Activated CD4-positive, alpha-beta T cell treated with anti-CD3 and anti-CD28 coated beads for 24 hours (primary cell): ENCODE data around the gene MGRN1.

Experiments used
- DNase-seq, 2 donors: peaks; one replicate each; pipeline ENCODE4 v3.0.0-alpha.2; 2020; ENCODE audit warnings: low read depth in 2 of 2

The MGRN1 gene

DNA sequence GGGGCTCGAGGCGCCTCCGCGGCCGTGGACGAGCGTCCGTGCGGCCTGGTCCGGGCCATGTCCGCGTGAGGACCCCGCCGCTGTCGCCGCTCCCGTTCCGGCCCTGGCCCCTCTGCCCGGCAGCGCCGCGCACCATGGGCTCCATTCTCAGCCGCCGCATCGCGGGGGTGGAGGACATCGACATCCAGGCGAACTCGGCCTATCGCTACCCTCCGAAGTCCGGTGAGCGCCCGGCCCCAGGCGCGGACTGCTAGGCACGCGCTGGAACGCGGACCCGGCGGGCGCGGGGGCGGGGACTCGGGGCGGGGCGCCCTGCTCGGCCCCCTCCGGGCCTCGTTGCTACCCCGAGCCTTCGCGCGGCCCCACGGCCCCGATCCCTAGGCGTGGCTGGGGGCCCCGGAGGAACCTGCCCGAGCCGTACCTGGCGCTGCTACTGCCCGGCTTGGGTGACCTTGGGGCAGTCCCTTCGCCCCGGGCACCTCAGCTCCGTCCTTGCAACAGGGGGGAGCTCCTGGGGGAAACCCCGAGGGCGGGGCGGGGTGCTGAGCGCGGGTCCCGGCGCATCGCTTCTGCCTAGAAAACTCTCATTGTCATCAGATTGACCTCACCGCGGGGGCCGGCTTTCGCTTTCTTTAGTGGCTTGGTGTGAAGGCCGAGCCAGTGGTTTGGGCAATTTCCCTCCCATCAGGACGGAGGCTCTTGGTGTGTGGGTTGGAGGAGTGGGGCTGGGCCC, 367 bp downstream of the MGRN1 start:
- DNase-seq = peak; percentile 39 to 70

DNA sequence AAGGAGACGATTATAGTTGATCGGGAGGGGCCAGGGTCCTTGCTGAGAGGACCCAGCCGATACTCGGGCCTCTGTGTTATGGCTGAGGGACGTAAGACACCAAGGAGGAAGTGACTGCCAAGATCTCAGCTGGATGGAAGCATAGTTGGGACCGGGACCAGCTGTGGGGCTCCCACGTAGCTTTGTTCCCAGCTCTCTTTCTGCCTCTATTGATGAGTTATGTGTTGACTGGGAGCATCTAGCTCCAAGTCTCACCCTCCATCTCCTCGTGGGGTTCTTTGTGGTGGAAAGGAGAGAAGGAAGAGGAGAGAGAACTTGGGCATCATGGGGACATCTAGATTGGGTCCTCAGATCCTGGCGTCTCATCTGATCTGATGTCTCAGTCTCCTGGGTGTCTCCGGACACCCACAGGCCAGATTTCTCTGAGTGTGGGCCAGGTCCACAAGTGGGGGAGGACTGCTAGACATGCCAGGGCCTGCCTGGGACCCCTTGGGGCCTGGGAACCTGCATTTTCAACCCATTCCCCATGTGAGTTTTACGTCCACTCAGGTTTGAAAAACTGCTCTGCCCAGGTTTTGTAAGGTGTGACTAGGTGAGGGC, 1.0 kb downstream of the MGRN1 start:
- no peak for DNase-seq

DNA sequence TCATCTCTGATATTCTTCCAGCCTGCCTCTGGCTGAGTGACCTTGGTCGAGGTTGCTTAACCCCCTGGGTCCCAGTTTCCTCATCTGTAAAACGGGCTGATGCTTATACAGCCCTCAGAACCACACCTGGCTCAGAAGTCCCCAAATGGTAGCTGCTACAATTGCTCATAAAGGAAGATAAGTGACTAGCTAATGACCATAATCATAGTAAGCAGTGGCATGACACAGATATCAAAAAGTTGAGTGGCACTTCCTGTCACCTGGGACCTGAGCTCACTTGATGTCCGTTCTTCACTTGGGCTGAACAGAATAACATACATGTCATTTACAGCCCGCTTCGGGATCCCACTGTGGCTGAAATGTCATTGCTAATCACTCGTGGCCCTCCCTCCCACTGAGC, 1.8 kb downstream of the MGRN1 start:
- DNase-seq = no peak

DNA sequence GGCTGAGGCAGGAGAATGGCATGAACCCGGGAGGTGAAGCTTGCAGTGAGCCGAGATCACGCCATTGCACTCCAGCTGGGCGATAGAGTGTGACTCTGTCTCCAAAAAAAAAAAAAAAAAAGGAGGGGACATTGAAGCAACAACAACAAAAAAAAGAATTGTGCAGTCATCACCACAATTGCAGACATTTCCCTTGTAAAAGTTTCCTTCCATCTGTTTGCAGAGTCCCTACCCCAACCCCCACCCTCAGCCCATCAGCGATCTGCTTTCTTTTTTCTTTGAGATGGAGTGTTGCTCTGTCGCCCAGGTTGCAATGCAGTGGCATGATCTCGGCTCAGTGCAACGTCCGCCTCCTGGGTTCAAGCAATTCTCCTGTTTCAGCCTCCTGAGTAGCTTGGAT, 3.7 kb downstream of the MGRN1 start:
- DNase-seq = no peak

DNA sequence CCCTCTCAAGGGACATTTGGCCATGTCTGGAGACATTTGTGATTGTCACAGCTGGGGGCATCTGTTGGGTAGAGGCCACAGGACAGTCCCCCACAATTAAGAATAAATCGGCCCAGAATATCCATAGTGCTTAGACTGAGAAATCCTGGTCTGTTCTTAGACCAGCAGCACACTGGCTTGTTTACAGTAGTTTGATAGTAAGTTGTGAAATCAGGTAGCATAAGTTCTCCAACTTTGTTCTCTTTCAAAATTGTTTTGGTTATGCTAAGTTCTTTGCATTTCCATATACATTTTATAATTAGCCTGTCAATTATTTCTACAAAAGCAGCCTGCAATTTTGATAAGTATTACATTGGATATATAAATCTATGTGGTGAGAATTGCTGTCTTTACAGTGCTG, 6.8 kb downstream of the MGRN1 start:
- DNase-seq = no peak

DNA sequence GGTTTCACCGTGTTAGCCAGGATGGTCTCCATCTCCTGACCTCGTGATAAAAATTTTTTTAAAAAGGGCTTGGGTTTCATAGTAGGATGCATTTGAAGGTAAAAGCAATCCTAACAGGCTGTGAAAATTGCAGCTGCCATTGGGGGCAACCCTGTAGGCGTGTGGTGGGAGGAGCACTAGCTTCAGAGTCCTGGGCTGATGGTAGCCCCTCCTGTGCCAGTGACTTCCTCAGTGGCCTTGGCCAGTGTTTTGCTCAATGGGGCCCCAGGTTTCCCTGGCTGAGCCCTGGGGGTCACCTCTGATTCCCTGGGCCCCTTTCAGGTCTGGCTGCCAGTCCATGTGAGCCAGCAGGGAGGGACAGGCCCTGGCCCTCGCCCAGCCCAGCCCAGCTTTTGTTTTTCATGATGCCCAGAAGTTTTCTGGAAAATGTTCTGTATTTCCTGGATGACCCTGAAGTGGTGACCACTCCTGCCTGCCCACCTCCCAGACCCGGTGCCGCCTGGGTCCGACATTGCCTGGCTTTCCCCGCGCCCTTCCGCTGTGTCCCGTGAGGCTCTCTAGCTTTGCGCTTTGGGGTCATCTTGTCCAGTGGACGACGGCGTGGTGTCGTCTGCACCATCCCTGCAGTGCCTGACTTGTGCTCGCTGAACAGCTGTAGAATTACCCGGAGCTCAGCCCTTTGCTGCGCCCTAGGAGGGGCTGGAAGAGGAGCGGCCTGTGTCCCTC, 9.4 kb downstream of the MGRN1 start:
- DNase-seq = no peak

DNA sequence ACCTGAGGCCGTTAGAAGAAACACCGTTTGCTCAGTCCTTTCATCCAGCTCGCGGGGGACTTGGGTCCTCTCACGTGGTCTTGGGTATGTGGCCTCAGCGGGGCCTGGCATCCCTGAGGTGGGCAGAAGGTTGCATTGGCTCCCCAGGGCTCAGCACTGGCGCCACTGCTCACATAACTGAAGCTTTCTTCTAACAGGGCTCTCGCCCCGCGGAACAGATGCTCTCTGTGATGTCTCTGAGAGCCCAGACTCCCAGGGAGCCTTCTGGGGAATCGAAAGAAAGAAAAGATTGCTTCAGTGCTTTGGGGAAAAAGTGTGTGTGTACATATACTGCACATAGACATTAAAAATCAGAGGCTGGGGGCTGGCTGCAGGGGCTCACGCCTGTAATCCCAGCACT, 10.1 kb downstream of the MGRN1 start:
- DNase-seq = no peak

DNA sequence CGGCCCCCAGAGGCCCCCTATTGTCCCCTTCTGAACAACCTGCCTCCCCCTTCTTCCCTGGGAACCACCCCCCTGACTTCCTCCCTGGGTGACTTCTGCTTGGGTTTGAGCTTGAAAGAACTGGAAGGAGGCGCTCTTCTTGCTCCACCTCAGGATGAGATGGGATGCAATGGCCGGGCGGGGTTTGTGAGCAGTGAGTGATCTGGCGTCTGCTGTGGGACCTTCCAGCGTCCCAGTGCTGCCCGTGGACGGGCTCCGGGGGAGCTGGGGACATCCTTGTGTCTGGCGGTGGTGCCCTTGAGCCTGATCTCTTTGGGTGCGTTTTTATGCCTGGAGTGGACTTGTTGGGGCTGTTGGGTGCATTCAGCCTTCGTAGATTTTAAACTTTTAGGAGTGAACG, 11.6 kb downstream of the MGRN1 start:
- no peak for DNase-seq

DNA sequence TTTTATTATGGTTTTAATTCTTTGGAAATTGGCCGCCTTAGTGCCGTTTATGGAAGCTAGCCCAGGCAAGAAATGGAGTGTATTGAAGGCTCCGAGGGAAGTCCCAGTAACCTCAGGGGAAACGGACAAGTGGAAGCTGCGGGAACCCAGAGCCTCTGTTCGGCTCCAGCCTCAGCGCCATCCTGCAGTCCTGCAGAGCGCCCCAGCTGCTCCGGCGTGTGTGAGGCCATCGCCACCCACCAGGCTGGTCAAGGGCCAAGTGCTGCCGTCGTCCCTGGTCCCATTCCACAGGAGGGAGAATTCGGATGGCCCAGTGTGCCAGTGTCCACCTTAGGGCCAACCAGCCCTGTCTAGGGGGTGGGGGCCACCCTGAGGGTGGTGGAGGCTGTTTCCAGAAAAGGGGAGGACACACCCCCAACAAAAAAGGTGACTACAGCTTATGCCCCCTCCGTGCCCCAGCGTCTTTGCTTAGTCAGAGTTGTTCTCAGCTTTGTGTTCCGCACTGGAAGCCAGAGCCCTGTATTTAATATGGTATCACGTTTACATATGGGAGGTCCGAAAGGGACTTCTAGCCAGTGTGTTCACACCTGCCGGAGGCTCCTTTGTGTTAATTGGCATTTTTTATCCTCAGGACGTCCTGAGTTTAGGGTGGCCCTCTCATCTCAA, 13.0 kb downstream of the MGRN1 start:
- no peak for DNase-seq

DNA sequence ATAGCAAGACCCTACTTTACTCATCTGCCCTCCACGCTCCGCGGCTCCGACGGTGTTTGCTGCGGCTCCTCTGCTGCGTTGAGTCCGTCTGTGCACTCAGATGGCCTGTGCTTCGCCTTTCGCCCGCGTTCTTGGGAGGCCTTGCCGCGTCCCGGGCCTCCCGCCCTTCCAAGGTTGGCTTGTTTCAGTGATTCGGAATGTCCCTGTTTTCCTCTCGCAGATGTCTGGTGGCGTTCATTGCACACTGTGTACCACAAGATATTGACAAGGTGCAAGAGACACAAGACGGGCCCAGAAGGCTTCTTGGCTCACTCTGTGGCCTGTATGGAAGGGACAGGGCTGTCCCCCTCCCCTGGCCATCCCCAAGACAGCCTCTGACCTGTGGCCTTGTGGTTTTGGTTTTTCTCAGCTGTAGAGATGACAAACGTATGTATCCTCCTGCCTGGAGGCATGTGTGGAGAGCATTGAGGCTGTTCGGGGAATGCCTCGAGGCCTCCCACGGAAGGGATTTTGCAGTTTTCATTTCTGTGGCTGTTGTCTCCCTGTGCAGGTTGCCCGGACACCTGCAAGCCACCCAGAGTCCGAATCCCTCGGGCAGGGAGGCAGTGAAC, 15.4 kb downstream of the MGRN1 start:
- no peak for DNase-seq

DNA sequence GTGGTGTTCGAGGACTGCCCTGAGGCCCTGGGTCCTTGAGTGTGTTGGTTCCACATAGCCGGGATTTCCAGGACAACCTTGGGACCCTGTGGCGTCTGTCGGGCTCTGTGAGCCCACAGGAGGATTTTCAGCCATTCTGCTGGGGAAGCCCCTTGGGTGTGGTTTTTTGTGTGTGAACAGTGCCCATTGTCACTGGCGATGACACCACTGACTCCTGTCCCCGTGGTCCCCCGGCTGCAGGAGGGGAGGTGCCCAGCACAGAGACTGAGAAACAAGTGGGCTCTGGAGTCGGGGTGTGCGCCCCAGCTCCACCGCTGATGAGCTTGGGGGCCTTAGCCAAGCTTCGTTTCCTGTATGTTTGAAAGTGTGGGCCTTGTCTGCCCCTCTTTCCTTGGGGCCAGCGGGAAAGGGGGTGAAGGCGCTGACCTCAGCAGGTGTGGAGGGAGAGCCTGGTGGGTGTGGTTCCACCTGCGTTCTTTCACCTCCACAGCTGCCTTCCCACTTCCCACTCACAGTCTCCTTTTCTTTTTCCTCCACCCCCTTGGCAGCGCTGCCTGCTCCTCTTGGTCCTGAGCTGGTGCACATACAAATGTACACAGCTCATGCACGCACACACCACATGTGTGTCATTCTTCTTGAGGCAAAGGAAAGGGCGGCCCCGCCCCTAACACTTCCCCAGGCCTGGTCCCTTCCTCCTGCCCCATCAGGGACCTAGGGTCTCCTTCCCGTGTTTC, 16.1 kb downstream of the MGRN1 start:
- DNase-seq = no peak

DNA sequence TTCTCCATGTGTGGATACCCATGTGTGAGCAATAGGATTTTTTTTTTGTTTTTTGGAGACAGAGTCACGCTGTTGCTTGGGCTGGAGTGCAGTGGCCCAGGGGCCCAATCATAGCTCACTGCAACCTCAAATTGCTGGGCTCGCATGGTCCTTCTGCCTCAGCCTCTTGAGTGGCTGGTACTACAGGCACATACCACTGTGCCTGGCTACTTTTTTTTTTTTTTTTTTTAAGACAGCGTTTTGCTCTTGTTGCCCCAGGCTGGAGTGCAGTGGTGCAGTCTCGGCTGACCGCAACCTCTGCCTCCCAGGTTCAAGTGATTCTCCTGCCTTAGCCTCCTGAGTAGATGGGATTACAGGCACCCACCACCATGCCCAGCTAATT, 16.7 kb downstream of the MGRN1 start:
- DNase-seq = no peak

DNA sequence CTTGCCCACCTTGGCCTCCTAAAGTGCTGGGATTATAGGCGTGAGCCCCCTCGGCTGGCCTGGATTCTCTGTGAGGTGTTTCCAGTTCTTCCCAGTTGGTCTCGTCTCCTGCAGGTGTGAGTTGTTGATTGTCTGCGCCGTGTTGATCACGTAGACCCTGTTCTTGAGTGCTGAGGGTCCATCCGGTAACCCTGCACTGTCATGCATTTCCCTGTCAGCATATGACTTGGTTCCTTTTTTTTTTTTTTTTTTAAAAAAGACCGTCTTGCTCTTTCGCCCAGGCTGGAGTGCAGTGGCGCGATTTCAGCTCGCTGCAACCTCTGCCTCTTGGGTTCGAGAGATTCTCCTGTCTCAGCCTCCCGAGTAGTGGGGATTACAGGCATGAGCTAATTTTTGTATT, 17.3 kb downstream of the MGRN1 start:
- no peak for DNase-seq

DNA sequence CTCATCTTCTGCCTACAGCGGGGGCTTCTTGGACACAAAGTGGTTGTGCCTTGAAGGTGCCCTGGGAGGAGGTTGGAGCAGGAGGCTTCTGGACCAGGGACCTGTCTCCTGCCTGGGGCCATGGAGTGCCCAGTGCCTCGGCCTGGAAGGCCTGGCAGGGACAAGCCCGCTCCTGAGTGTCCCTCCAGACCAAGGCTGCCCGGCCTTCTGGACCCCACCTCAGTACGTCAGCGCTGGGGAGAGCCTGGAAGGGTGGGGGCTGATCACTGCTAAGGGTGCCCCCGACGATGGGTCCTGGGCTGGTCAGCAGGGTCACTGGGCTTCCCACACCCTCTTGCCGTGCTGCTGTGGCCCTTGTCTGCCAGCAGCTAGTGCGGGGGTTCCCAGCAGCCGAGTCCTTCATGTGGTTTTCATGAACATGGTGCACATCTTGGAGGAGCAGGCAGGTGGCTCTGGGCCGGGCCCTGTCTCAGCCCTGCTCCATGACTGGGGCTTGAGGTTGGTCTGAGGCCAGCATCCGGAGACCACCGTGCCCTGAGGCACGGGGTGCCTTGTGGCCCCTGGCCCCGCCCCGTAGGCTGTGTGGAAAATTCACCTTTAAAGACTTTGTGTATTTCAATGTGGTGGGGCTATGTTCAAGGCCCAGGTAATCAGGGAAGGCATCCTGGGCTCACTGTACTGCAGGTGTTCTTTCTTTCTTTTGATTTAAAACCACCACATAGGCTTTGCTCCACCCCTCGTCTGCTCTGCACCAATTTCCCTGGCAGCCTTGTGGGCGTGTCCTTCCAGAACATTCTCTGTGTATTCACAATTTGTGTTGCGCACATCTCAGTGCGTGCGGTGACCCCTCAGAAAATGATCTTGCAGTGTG, 22.4 kb downstream of the MGRN1 start:
- DNase-seq = no peak

DNA sequence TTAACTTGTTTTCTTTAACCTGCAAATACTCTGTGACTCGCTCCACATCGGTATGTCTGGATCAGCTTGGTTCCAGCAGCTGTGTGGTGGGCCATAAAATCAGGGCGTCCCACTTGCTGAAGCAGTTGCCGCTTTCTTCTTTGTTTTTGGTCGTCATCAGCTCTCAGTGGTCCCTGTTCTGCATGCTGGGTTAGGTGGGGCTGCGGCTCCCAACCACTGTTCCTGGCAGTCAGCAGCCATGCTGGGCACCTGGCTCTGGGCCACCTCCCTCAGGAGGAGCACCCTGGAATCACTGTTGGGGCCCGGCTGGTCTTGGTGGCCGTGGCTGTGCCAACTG, 23.0 kb downstream of the MGRN1 start:
- no peak for DNase-seq

DNA sequence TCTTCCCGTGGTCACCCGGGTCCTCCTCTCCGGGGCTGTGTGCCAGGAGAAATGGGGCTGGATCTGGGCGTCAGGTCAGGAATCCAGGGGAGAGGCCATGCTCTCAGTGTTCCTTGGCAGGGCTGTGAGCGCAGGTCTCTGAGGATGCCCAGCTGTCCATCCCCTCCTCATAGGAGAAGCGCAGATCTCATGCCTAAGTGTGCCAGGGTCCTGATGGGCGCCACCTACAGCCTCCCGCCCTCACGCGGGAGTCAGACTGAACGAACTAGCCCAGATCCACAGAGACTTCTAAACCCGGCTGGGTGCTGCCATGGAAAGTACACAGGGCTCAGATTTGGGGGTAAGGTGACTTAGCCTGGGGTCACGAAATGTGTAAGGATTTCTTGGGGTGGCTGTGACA, 24.3 kb downstream of the MGRN1 start:
- DNase-seq = no peak

DNA sequence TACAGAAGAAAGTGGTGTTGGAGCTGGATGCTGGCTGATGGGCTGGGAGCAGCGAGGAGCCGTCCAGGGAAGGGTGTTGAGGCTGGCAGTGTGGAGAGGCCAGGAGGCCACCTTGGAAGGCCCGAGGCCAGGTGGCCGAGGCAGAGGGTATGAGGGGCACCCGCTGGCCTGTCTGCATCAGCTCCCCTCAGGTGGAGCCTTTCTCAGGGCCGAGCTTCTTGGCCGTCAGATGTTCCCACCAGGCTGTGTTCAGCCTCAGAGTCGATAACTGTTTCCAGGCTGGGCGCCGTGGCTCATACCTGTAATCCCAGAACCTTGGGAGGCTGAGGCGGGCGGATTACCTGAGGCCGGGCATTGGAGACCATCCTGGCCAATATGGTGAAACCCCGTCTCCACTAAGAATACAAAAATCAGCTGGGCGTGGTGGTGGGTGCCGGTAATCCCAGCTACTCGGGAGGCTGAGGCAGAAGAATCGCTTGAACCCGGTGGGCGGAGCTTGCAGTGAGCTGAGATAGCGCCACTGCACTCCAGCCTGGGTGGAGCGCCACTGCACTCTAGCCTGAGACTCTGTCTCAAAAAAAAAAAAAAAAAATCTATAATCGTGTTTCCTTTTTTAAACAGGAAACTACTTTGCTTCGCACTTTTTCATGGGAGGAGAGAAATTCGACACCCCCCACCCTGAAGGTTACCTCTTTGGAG, 25.3 kb downstream of the MGRN1 start:
- DNase-seq = no peak

DNA sequence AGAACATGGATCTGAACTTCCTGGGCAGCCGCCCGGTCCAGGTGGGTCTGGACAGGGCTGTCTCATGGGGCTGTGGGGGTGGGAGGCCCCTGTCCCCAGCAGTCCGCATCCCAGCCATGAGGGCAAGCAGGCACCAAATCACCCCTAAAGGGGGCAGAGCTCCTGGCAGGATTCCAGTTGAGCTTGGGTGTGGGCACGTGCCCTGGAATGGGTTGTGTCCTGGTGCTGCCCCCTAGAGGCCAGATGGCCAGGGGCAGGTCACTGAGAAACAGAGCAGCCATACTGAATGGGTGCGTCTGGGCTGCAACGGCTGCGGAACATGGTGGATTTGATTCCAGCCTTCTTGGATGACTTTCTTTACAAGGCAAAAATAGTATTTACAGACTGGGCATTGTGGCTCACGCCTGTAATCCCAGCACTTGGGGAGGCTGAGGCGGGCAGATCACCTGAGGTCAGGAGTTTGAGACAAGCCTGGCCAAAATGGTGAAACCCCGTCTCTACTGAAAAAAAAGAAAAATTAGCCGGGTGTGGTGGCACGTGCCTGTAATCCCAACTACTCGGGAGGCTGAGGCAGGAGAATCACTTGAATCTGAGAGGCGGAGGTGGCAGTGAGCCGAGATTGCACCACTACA, 25.9 kb downstream of the MGRN1 start:
- DNase-seq = peak; percentile 69 to 70

DNA sequence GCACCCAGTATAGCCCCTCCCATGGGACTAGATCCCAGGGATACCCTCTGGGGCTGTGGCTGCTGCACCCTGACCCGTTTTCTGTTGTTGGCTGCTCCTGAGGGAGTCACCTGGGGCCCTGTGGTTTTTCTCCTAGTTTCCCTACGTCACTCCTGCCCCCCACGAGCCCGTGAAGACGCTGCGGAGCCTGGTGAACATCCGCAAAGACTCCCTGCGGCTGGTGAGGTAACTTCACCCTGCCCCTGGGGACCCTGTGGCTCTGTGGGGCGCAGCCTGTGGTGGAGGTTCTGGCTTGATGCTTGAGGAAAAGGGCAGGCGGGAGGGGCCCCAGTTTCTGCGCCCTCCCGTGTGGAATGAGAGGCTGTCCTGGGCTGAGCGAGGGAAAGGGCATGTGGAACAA, 27.2 kb downstream of the MGRN1 start:
- no peak for DNase-seq

DNA sequence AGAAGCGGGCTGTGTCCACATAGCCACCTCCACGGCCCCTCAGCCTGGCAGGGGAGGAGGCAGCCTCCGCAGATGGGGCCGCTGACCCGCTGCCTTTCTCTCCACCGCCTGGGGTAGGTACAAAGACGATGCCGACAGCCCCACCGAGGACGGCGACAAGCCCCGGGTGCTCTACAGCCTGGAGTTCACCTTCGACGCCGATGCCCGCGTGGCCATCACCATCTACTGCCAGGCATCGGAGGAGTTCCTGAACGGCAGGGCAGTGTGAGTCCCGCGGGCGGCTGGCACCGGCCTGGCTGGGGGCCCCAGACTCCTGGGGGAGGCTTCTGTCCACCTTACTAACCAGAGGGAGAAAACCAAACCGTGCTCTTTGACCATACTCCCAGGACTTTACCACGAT, 27.9 kb downstream of the MGRN1 start:
- DNase-seq = no peak
